AG10803 (cell line): Measurements from ENCODE around the gene PRKAG3.

Source experiments
- DNase-seq: peaks from one replicate; pipeline ENCODE4 v3.0.0; 2010; ENCODE audit warnings: low read depth
- H3K4me3 ChIP-seq: 2 replicates; pipeline ENCODE4 v1.5.1; 2011; ENCODE audit warnings: mild to moderate bottlenecking, low read length, control low read depth
- CTCF ChIP-seq: conservative IDR thresholded peaks from 2 replicates; pipeline ENCODE4 v1.5.1; 2011; ENCODE audit warnings: mild to moderate bottlenecking, low read length, control low read depth, inconsistent platforms

Gene PRKAG3

GRCh38 chr2:218831378-218831990 is at the start of gene PRKAG3:
Gene PRKAG3 (minus strand): TSS chr2:218831803.
- no peak for TF ChIP-seq CTCF
- no peak for DNase-seq
- H3K4me3 ChIP-seq: no peak within 1 kb of the TSS

- TF ChIP-seq CTCF: no peak
- DNase-seq: no peak
- H3K4me3 ChIP-seq: no peak overlapping the region
Measured at GRCh38 chr2:218880859-218881594, 49.4 kb upstream of the PRKAG3 start.

- DNase-seq: no peak
- no peak within 1 kb of the TSS for H3K4me3 ChIP-seq
- no peak for TF ChIP-seq CTCF
Measured at GRCh38 chr2:218880102-218880858, 48.7 kb upstream of the PRKAG3 start, which contains the start of gene WNT10A. Gene WNT10A (plus strand): TSS chr2:218880852. CDS start chr2:218880996, 144 bp downstream.

- TF ChIP-seq CTCF: no peak
- H3K4me3 ChIP-seq: no peak overlapping the region
- DNase-seq: no peak
Measured at GRCh38 chr2:218879776-218880101, 48.1 kb upstream of the PRKAG3 start.

- no peak for DNase-seq
- H3K4me3 ChIP-seq: no peak overlapping the region
- TF ChIP-seq CTCF: no peak
Measured at GRCh38 chr2:218878926-218879761, 47.5 kb upstream of the PRKAG3 start.

- no peak for TF ChIP-seq CTCF
- DNase-seq: no peak
Measured at GRCh38 chr2:218878486-218878885, 46.9 kb upstream of the PRKAG3 start.

More at GRCh38 chr2:218878486-218878885, 46.9 kb upstream of the PRKAG3 start:
- no peak overlapping the region for H3K4me3 ChIP-seq
